Colonic mucosa (tissue), 4 donors: ENCODE measurements around the gene ACOT7. TPM values are rescaled to one million over a fixed set of nuclear protein-coding genes. Genes with fewer than 3 reads are reported as not detected.

Experiments
- DNase-seq: peaks from one replicate; pipeline ENCODE4 v3.0.0-alpha.2; 2020
- H3K27ac ChIP-seq: fragments of 200-600 bp; one replicate; pipeline ENCODE4 v1.8.0; 2021
- H3K27me3 ChIP-seq: fragments of 200-600 bp; one replicate; pipeline ENCODE4 v1.8.0; 2021
- H3K36me3 ChIP-seq: fragments of 200-600 bp; one replicate; pipeline ENCODE4 v1.8.0; 2021
- H3K4me1 ChIP-seq: fragments of 200-600 bp; one replicate; pipeline ENCODE4 v1.8.0; 2021; ENCODE audit warnings: mild to moderate bottlenecking
- H3K4me3 ChIP-seq: fragments of 200-600 bp; one replicate; pipeline ENCODE4 v1.8.0; 2021
- H3K9ac ChIP-seq, 2 donors: one replicate each; pipeline ENCODE4 v1.7.0; 2013; ENCODE audit warnings: control low read depth in 2 of 2, low read depth in 2 of 2, low read length in 2 of 2
- H3K9me3 ChIP-seq: fragments of 200-600 bp; one replicate; pipeline ENCODE4 v1.8.0; 2021
- intact Hi-C: fragments of 100-400 bp; cut with DNase I; formaldehyde crosslinking; loops from one replicate; pipeline ENCODE4 v1.14.1; 2022
- total RNA-seq, 2 donors: library from RNA; stranded (reverse); fragmentation: NEBNext Ultra II Directional in 1 of 2; extraction: Animal tissue kit (Norgen Biotek cat#: 25700) in 1 of 2; gene quantifications; one replicate each; pipeline ENCODE4 v1.2.1, GENCODE V29; 2021
- TF ChIP-seq, protein P1 (sequence below): fragments of 200-600 bp; IDR thresholded peaks from one replicate; pipeline ENCODE4 v1.8.0; 2022; ENCODE audit warnings: antibody characterized with exemption, mild to moderate bottlenecking
- donor health status: healthy.
- donor health status: DM: no; HTN: no; CAD: no.
- donor health status: DM: no; HTN: no; CAD: no.

Gene ACOT7
- total RNA-seq, 2 donors from 2014 or later, result 48.7 to 125 TPM

DNA sequence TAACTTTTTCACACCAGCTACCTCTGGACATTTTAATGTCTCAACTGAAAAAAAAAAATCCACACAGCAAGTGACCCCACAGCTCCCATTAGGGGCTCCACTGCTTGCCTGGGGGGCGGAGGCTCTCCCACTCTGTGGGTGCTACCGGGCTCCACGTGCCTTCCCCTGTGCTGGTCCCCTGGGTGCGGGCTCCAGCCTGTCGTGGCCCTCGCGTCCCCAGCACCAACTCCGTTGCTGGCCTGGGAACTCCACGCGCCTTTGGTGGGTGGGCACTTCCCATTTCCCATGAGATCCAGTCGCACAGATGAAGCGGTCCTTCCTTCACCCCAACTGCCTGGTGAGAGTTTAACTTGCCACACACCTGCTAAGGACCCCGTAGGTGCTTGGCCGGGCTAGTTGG lies 105.5 kb downstream of the ACOT7 start:
- DNase-seq, result no peak
- H3K4me3 ChIP-seq, result no peak overlapping the region
- no peaks in the 10 kb centered on the region for H3K36me3 ChIP-seq
- H3K4me1 ChIP-seq, result no peaks in the 10 kb centered on the region
- no peak overlapping the region for H3K9ac ChIP-seq
- TF ChIP-seq, protein P1, sequence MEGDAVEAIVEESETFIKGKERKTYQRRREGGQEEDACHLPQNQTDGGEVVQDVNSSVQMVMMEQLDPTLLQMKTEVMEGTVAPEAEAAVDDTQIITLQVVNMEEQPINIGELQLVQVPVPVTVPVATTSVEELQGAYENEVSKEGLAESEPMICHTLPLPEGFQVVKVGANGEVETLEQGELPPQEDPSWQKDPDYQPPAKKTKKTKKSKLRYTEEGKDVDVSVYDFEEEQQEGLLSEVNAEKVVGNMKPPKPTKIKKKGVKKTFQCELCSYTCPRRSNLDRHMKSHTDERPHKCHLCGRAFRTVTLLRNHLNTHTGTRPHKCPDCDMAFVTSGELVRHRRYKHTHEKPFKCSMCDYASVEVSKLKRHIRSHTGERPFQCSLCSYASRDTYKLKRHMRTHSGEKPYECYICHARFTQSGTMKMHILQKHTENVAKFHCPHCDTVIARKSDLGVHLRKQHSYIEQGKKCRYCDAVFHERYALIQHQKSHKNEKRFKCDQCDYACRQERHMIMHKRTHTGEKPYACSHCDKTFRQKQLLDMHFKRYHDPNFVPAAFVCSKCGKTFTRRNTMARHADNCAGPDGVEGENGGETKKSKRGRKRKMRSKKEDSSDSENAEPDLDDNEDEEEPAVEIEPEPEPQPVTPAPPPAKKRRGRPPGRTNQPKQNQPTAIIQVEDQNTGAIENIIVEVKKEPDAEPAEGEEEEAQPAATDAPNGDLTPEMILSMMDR, result no peak
- H3K27me3 ChIP-seq, result no peaks in the 10 kb centered on the region
- H3K9me3 ChIP-seq, result no peaks in the 10 kb centered on the region
- intact Hi-C loops, result no loop called here
- no peak overlapping the region for H3K27ac ChIP-seq

DNA sequence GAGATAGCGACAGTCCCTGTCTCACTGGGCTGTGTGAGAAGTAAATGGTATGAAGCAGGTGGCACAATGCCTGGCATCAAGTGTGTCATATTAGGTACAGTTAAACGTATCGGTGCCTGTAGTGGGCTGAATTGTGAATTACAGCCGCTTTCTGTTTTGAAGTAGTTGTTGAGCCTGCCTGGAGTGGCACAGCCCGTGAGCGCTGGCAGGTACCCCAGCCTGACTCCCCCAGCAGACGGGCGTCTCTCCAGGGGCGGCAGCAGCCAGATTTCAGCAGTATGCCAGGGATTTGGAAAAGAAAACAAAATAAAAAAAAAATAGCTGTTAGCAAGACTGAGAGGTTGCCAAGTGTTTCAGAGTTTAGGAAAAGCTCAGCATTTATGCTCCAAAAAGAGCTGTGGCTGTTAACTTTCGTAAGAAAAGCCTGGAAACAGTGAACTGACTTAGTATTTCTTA lies 106.1 kb downstream of the ACOT7 start:
- intact Hi-C loops, result no loop called here
- Histone ChIP-seq H3K4me3 (no peak overlapping the region), H3K4me1 (peaks cover under 1% of the 10 kb centered on the region), H3K9ac (no peak overlapping the region), H3K27me3 (no peaks in the 10 kb centered on the region), H3K36me3 (no peaks in the 10 kb centered on the region), H3K9me3 (no peaks in the 10 kb centered on the region), H3K27ac (no peak overlapping the region)
- TF ChIP-seq, protein P1, result no peak
- DNase-seq, result no peak

DNA sequence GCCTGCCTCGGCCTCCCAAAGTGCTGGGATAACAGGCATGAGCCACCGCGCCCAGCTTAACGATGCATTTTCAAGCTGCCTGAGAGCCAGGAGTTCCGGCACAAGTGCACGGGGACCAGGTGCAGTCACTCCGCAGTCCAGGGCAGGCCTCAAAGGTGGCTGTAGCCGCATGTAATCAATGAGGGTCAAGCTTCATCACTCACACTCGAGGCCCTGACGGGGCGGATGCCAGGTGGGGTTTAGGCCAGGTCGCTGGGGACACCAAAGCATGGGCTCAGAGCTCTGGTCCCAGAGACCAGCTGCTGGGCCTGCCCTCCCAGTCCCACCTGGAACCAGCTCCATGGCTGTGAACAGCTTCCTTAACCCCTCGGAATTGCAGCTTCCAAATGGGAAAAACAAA lies 106.5 kb downstream of the ACOT7 start:
- peaks cover 5% of the 10 kb centered on the region for H3K4me1 ChIP-seq
- TF ChIP-seq, protein P1, result no peak
- no peak overlapping the region for H3K4me3 ChIP-seq
- no peak overlapping the region for H3K27ac ChIP-seq
- DNase-seq, result no peak
- H3K36me3 ChIP-seq, result no peaks in the 10 kb centered on the region
- H3K27me3 ChIP-seq, result no peaks in the 10 kb centered on the region
- H3K9ac ChIP-seq, result no peak overlapping the region
- intact Hi-C loops, result no loop called here
- no peaks in the 10 kb centered on the region for H3K9me3 ChIP-seq

DNA sequence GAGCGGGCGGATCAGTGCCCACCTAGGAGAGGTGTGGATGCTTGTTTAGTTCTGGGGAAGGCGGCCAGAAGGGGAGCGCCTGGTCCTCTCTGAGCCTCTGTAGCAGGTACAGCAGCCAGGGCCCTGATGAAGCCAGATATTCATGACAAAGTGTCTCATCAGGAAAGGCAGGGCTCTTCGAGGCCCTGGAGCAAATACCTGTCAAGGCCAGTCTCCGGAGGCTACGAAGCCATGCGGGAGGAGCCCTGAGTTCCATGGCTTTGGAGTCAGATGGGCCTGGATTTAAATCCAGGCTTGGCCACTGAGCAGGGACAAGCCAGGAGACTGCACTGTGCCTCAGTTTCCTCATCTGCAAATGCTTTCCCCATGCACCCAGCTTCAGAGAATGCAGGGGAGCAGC lies 107.3 kb downstream of the ACOT7 start:
- no peak for DNase-seq
- Histone ChIP-seq H3K27ac (no peak overlapping the region), H3K4me1 (peaks cover 12% of the 10 kb centered on the region), H3K9ac (no peak overlapping the region), H3K36me3 (no peaks in the 10 kb centered on the region), H3K4me3 (no peak overlapping the region), H3K9me3 (no peaks in the 10 kb centered on the region), H3K27me3 (no peaks in the 10 kb centered on the region)
- intact Hi-C loops, result no loop called here
- TF ChIP-seq, protein P1, result no peak

DNA sequence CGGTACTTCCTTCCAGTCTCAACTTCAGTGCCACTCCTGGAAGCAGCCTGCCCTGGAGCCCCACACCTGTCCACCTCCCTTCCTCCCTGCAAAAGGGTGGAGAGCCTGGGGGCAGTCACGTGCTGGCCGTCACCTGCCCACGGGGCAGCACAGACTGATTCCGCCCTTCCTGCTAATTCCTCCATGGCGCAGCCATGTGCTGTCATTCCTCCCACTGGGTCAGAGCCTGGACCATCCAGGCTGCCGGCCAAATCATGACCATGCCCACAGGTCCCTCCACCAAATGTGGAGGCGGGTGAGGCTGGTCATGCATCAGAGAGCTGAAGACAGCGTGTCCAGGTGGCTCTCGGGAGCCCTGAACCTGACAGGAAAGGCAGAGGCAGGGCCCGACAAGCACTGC lies 108.2 kb downstream of the ACOT7 start:
- intact Hi-C loops, result no loop called here
- H3K9me3 ChIP-seq, result no peaks in the 10 kb centered on the region
- H3K27me3 ChIP-seq, result no peaks in the 10 kb centered on the region
- no peak overlapping the region for H3K4me3 ChIP-seq
- no peak overlapping the region for H3K27ac ChIP-seq
- no peak overlapping the region for H3K9ac ChIP-seq
- H3K4me1 ChIP-seq, result peaks cover 12% of the 10 kb centered on the region
- no peak for DNase-seq
- no peaks in the 10 kb centered on the region for H3K36me3 ChIP-seq
- TF ChIP-seq, protein P1, result no peak
